ENCODE data around the gene USP35. TPM values are rescaled to one million over a fixed set of nuclear protein-coding genes. Genes with fewer than 3 reads are reported as not detected.
A peak's percentile ranks its signal among the peaks of the same experiment; 100 is the strongest.

Gene USP35
- total RNA-seq, 6 donors from 2014 or later: 5.8 to 37.7 (median 8.0) TPM

- H3K4me1 ChIP-seq: peaks cover 33 to 50% (median 36%) of the 10 kb centered on the region in 4 donors
Observed at GRCh38 chr11:78187366-78188285, 1.1 kb upstream of the USP35 start.

DNA sequence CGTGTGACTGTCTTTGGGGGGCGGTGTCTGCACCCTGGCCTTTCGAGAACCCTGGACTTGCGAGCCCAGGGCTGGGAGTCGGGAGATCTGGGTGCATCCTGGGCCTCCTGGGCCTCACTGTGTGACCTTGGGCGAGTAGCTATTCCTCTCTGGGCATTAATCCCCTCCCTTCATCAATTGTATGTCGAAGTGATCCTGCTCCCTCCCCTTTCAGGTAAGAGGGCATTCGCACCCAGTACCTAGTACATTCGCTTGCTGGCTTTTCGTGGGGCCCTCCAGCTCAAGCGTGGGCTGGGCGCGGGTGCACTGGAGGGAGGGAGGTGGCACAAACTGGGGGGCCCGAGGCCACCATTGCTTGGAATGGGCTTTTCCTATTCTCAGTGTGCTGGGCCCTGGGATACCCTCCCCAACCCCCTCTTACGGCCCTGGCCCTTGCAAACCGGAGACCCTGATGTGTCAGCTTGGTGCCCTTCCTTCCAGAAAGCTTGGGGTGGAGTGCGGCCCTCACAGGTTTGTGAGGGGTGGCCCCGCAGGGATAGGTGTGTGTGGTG lies 530 bp downstream of the USP35 start:
- 40 to 69% methylated on average over 3 to 15 of the region's 18 CpGs for WGBS, 2 donors
- Histone ChIP-seq H3K9me3 (no peaks in the 10 kb centered on the region), H3K4me1 (peaks cover 36 to 50% (median 37%) of the 10 kb centered on the region in 4 donors), H3K36me3 (no peaks in the 10 kb centered on the region), H3K27me3 (no peaks in the 10 kb centered on the region), H3K27ac (peak overlapping the region; percentile 70 to 91 (median 82)), H3K4me3 (peak overlapping the region; percentile 70 to 92 (median 76))
- TF ChIP-seq CTCF (IDR thresholded peaks at IDR 0.05) (no peak), POLR2A (IDR thresholded peaks at IDR 0.05) (no peak), EP300 (IDR thresholded peaks at IDR 0.05) (no peak), POLR2AphosphoS5 (IDR thresholded peaks at IDR 0.05) (no peak)
- ATAC-seq (ENCODE audit: low FRiP score in 2 of 2): no peak
- DNase-seq: peak in 1 of 2 donors; percentile 65

More at GRCh38 chr11:78187366-78188285, 1.1 kb upstream of the USP35 start:
- H3K27me3 ChIP-seq: no peaks in the 10 kb centered on the region
- H3K27ac ChIP-seq: peak overlapping the region; percentile 58 to 91 (median 80)
- WGBS, 2 donors: 22 to 29% methylated on average over 21 to 30 of the region's 31 CpGs
- DNase-seq: peak in 1 of 2 donors; percentile 92
- peak overlapping the region; percentile 43 to 79 (median 72) for H3K4me3 ChIP-seq
- H3K36me3 ChIP-seq: peaks cover 0 to 3% (median 1%) of the 10 kb centered on the region in 4 donors
- no peaks in the 10 kb centered on the region for H3K9me3 ChIP-seq
- peak in 1 of 2 donors; percentile 77 for ATAC-seq (ENCODE audit: low FRiP score in 2 of 2)
- TF ChIP-seq POLR2AphosphoS5 (IDR thresholded peaks at IDR 0.05) (no peak), CTCF (IDR thresholded peaks at IDR 0.05) (no peak), POLR2A (IDR thresholded peaks at IDR 0.05) (no peak), EP300 (IDR thresholded peaks at IDR 0.05) (no peak)

GRCh38 chr11:78189851-78190250 lies 1.1 kb downstream of the USP35 start:
- no peak for ATAC-seq (ENCODE audit: low FRiP score in 2 of 2)
- Histone ChIP-seq H3K27me3 (no peaks in the 10 kb centered on the region), H3K9me3 (no peaks in the 10 kb centered on the region), H3K4me1 (peaks cover 36 to 50% (median 37%) of the 10 kb centered on the region in 4 donors), H3K36me3 (no peaks in the 10 kb centered on the region), H3K27ac (peak overlapping the region in 3 of 4 donors; percentile 73 to 91 (median 91)), H3K4me3 (peak overlapping the region; percentile 70 to 92 (median 76))
- 58 to 64% methylated on average over 3 of the region's 3 CpGs for WGBS, 2 donors
- no peak for DNase-seq
- TF ChIP-seq POLR2A (IDR thresholded peaks at IDR 0.05) (no peak), POLR2AphosphoS5 (IDR thresholded peaks at IDR 0.05) (no peak), CTCF (IDR thresholded peaks at IDR 0.05) (no peak), EP300 (IDR thresholded peaks at IDR 0.05) (no peak)

- 77 to 78% methylated on average over 3 of the region's 3 CpGs for WGBS, 2 donors
- peak overlapping the region in 1 of 4 donors; percentile 73 for H3K27ac ChIP-seq
Observed at GRCh38 chr11:78190374-78190773, 1.7 kb downstream of the USP35 start.

More at GRCh38 chr11:78190374-78190773, 1.7 kb downstream of the USP35 start:
- TF ChIP-seq POLR2AphosphoS5 (IDR thresholded peaks at IDR 0.05) (no peak), POLR2A (IDR thresholded peaks at IDR 0.05) (no peak), EP300 (IDR thresholded peaks at IDR 0.05) (no peak), CTCF (IDR thresholded peaks at IDR 0.05) (no peak)
- ATAC-seq (ENCODE audit: low FRiP score in 2 of 2): no peak
- H3K4me3 ChIP-seq: no peak overlapping the region
- no peaks in the 10 kb centered on the region for H3K36me3 ChIP-seq
- H3K4me1 ChIP-seq: peaks cover 35 to 50% (median 36%) of the 10 kb centered on the region in 4 donors
- no peaks in the 10 kb centered on the region for H3K27me3 ChIP-seq
- DNase-seq: no peak
- H3K9me3 ChIP-seq: no peaks in the 10 kb centered on the region

All from upper lobe of left lung (tissue), 6 donors.